ENCODE results near the gene FMNL2. TPM values are rescaled to one million over a fixed set of nuclear protein-coding genes. Genes with fewer than 3 reads are reported as not detected.

FMNL2 gene
- total RNA-seq, 1 experiment from 2014 or later = 10.6 TPM

DNA sequence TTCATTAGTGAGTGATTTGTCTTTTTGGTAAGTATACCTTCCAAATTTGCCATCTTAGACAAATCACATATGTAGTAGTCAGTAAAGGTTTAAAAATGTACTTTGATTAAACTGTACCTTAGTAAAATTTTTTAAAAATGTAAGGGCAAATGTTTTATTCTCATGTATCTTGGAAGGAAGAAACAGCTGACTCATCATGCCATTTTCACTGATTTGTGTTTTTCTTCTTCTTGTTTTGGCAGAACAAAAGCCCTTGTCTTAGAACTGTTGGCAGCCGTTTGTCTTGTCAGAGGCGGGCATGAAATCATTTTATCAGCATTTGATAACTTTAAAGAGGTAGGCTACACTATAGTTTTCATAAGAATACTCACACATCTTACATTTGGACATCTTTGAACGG is 245.7 kb downstream of the FMNL2 start:
- no peak for DNase-seq (ENCODE audit: low spot score)

DNA sequence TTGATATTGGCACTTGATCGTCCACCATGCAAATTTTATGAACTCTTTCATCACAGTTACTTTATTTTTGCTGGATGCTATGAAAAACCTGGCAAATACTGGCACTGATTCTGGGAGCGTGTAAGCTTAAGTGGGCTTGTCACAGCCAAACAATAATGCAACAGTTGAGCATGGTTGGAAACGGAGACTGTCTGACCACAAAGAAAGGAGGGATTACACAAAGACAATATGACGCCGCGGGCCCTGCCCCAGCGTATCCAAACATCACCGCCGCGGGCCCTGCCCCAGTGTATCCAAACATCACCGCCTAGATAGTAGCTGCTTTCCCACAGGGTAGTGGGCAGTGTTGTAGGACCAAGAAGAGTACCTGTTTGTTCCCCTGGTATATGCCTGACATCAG is 246.4 kb downstream of the FMNL2 start:
- DNase-seq (ENCODE audit: low spot score) = no peak

DNA sequence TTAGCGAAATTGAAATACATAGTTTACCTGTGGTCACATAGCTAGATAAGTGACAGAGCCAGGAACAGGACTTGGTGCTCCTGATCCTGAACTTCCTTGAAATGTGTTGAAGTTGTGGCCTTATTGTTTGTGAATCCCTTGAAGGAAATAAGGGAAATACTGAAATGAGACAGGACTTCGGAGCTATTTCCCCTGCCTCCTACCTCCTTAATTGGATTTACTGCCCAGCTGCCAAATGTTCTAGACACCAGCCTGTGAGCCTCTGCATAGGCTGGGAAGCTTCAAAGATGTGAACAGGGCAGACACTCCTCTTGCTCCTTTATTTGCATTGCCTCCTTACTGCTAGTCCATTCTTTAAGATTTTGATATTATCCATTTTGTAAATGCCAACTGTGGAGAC is 247.1 kb downstream of the FMNL2 start:
- no peak for DNase-seq (ENCODE audit: low spot score)

DNA sequence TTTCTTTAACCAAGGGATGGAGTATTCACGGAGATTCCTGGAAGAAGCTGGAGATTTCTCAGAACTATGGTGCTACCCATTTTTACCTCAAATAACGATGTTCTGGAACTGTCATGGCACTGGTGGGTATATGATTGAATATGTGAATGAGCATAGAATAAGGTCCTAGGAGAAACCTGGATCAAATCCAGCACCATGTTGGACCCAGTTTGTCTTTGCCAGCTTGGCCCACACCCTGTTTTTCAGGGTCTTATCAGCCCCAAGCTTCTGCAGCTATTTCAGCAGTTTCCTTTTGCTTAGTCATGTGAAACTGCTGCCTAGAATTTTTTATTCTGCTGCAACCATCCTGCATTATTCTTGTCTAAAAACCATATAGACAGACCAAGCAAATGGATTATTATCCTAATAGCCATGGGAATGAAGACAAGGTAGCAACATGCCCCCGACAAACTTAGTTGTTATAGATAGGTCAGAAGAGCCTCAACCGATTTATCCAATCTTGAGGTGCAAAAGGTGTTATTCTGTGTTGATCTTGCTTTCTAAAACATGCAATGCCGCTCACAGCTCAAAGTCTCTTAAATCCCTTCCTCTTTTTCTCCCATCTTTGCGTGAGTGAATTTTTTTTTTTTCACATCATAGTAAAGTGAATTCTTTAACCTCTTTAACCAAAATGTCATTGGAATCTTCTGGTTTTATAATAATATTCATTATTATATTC is 248.7 kb downstream of the FMNL2 start:
- no peak for DNase-seq (ENCODE audit: low spot score)

DNA sequence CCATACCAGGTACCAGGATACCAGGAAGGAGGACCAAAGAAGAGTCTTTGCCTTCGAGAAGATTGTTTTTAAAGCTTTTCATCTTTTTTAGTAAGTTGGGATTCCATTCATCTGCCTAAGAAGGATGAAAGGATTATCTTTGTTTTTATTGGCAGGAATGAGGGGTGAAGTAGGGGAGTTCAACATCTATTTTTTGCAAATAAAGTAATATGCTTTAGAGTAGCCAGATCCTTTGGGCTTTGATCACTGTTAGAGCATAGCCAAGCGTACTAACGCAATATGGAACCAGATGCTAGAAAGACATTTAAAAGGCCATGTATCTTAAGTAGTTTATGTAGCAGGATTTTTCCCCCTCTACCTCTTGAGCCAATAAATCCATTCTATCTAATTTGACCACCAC is 249.3 kb downstream of the FMNL2 start:
- no peak for DNase-seq (ENCODE audit: low spot score)

DNA sequence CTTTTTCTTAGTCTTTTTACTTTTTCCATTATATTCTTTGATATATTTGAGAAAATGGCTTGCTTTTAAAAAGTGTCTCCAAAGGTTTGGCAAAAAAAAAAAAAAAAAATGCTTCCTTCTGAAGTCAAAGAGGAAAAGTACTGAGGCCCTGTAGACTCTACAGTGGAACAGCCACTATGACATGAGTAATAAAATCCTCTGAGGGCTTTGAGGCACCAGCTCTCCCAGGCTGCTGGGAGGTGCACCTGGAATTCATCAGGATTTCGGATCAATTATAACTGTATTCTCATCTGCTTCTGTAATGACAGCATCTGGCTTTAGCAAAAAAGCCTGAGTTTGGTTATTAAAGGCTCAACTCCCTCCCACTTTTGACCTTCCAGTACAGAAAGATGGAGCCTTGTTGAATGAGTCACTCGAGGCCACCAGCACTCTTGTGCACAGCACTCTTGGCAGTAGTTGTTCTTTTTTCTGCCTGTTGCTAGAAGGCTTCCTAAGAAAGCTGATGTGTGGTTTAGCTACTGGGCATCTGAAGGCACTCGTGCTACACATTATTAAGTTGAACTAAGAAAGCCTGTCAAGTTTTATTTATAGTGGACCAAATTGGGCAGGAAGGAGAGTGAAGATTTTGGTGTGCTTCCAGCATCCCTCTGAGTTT is 251.0 kb downstream of the FMNL2 start:
- DNase-seq (ENCODE audit: low spot score) = peak; percentile 87

DNA sequence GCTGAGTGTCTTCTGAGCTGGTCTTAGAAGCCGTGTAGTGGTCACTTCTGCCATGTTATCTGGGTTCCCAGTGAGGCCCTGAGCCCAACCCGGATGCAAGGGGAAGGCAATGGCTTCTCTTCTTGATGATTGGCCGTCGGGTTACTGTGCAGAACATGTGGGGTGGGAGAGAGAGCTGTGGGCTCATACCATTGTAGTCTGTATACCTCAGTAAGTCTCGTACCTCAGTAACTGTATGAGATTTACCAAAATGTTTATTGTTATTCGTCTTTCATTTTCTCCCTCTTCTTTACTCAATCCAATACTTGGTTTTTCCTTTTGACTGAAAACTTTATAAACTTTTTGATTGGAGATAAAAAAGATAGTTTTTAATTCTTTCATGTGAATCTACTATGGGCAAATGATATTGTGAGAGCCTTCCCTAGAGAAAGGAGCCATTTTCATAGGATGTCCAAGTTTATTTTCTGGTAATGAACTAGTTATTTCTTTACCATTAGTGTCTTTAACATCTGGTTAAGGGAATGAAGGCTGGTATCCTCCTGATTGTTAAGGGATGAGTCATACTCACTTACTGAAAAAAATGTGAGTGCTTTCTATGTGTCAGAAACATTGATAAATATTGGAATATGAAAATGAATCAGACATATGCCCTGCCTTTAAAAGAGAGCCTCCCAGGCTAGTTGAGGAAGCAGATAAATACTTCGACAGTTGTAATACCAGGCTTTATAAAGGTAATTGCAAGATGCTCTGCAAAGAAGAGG is 252.4 kb downstream of the FMNL2 start:
- no peak for DNase-seq (ENCODE audit: low spot score)

DNA sequence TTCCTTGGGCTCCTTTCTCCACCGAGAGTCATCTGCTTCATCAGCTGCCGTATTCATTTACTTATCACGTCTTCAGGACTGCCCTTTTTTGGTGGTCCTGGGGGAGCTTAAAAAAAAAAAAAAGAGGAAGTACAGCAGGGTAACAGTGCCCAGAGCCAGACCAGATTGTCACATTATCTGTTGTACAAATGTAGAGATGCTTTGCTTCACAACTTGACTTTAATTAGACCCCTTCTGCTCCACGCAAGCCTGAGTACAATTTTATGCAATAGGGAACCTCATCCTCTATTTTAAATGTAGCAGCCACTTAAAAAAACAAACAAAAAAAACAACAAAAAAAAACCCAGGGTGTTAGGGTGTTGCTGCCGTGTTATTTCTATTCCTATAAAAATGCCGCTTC is 254.0 kb downstream of the FMNL2 start:
- no peak for DNase-seq (ENCODE audit: low spot score)

DNA sequence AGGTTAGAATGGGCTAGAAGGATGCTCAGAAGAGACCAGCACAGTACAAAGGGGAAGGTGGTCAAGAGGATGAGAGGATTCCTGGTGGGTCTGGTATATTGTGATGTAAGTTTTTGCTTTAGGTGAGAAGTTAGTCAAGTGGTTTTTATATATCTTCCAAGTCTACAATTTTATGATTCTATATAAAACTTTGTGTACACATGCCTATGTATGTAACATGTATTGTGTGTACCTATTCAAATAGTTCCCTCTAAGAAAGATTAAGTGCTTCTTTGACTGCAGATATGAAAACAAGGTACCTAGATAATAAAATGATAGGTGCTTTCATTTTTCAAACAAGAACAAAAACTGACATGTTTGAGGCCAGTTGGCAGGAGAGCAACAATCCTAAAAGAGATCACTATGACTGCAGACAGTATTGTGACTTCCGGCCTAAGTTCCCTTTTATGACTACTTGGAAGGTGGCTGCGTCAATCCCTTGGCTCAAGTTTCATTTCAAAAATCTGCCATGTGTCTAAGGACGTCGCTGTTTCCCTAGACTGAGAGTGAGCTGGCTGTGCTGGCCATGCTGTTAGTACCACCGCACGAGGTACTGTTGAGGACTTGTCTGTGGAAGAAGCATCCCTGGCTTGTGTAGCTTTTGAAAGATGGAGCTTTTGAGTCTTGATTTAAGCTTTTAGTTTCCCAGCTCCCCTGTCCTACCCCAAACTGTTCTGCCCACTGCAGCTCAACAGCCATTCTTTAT is 259.2 kb downstream of the FMNL2 start:
- no peak for DNase-seq (ENCODE audit: low spot score)

DNA sequence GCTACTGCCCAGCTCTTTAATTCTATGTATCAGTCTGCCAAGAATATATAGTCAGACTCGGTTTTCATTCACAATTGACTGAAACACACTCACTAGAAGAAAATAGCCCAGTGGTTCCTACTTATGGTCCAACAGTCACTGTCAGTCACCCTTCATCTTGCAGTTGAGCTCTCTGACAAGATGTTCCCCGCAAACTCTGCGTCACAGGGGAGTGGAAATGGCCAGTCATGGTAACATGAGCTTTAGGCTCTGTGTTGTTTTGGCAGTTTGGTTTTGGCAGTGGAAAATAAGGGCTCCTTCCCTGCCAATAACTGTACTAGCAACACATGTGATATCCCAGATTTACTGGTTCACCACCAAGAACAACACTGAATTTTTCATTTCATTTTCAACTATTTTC is 259.8 kb downstream of the FMNL2 start:
- DNase-seq (ENCODE audit: low spot score) = no peak

DNA sequence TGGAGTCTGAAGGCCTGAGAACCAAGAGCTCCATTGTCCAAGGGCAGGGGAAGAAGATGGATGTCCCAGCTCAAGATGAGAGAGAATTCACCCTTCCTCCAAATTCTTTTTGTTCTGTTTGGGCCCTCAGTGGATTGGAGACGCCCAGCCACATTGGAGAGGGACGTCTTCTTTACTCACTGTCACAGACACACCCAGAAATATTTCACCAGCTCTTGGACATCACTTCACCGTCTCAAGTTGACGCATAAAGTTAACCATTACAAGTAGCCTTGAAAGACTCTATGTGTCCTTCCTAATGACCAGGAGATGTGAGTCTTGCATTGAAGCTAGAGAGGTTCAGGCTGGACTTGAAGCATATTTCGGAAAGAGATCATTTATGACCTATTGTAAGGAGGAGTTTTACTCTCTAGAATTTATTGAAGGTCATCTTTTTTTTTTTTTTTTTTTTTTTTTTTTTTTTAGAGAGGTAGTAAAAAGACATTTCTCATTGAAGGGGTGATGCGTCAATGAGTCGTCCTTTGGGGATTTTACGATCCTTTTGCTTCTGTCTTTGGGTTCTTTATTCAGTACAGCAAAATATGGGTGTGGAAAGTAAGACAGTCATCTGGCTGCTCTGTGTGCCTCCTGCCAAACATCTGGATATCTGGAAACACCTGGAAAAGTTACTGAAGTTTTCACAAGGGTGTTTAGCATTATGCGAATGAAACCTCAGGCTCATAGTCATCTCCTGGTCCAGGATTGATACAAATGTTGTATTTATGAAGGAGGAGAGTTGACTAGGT is 264.2 kb downstream of the FMNL2 start:
- no peak for DNase-seq (ENCODE audit: low spot score)

DNA sequence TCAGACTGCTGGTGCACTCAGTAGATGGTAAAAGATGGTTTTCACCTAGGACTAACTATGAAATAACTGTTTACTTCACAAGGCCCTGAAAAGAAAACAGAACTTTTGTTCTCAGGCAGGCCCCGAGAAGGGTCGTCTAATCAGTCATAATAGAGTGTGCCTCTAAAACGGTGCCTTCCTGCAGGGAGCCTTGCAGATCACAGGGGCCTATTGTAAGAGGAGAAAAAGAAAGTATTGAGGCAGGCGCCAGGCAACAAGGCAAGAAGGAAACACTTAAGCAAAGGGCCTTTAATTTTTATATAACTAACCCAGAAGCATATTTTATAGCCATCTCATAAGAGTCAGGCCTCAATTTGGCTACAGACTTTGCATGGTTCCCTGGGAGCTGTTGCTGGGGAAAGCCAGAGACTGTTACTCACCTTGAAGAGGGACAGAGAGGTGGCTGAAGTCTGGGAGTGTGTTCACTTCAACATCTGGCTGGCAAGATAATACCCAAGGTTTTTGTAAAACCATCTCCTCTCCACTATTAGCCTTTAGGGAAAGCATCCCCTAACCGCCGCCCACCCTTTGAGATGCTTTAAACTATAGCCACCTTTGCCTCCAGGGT is 265.2 kb downstream of the FMNL2 start:
- DNase-seq (ENCODE audit: low spot score) = no peak

DNA sequence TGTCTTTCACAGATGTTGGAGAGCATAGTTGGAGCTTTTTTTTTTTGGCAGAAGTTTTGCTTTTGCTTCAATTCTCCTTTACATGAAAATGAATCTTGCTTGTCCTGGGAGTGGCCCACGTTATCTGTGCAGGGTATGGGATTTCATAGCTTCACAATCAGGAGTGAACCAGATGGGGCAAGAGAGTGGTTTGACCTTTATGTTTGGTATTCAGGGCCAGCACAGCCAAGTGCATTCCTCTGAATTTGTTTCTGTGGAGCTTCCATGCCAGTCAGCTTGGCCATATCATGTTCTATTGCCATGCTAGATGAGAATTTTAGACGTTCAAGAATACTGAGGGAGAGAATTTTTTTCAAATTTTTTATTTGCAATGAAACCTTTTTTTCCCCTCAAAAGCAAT is 265.7 kb downstream of the FMNL2 start:
- no peak for DNase-seq (ENCODE audit: low spot score)

DNA sequence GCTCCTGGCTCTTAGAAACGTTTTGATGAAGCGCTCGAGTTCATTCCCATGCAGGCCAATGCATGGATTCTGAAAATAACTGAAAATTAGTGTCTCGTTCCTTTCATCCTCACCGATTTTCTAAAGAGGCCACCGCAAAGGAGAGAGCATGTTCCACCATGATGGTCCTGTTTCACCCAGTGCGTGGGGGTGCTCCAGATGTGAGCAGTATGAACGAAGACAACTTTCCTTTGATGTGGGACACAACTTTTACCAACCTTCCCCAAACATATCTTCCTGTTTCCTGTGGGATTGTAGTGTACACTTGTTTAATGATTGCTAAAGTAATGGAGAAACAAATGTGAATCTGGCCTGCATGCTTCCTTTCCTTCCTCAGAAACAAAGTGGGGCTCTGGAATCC is 267.8 kb downstream of the FMNL2 start:
- DNase-seq (ENCODE audit: low spot score) = no peak

DNA sequence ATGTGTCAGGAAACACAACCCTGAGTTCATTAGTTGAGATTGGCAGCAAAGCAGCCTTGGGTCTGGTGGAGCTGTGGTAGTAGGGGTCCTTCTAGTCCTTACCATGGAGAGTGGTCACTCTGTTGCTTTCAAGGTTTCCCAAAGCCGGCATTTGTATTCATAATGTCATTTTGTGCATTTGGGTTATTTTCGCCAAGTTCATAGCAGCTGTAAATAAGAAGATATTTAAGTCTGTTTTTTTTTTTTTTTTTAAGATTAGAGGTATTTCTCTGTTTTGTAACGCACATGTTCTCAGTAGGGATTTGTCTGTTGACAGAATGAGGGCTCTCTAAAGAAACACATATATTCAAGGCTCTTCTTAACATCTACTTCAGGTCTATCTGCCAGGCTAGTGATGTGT is 268.2 kb downstream of the FMNL2 start:
- no peak for DNase-seq (ENCODE audit: low spot score)

DNA sequence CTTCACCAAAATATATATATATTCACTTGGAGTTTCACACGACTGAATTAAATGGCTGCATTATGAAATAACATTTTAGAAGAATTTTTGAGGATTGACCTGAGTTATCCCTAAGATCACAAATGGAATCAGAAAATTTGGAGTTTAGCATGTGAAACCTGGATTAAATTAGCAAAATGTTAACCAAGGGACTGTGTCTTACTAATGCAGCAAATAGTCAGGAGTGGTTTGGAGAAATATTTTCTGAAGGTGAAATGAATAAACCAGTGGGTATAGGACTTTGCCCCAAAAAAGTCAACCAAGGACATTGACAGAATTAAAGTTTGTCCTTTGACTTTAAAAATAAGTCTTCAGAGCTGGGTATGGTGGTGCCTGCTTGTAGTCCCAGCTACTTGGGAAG is 271.1 kb downstream of the FMNL2 start:
- DNase-seq (ENCODE audit: low spot score) = no peak

DNA sequence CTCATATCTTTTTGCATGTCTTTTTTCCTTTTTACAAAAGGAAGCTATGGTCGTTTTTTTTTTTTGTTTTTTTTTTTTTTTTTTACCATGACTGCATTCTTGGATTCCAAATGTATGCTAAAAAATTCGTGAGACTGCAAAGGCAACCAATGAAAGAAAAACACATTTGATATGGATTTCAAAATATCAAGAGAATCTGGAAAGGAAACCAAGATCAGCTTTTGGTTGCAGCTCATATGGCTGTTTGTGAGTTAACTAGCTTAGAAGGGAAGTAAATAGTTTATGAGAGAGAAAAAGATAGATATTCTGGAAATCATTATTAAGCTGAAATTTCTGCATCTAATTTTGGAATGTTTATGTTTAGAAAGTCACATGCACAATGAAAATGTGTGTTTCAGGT is 272.0 kb downstream of the FMNL2 start:
- no peak for DNase-seq (ENCODE audit: low spot score)

DNA sequence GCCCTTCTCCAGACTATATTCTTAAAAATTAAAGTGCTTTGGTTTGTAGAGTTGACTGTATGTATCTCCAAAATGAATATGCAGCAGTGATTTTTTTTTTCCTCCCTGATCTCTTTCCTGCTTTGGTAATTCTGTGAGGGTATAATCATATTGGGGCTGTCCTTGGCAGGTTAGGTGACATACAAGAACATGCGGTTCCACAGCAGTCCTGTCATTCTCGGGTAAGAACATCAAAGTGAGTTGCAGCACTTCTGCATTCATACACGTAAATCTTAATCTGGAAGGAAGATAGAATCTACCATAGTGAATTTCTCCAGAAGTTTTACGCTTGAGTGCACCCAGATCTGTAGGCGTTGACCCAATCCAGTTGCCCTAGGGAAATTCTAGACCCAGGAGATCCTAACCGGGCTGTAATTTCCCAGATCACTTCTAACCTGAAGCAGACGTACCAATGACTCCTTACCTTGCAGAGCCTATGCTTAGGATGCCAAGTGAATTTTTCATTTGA is 272.9 kb downstream of the FMNL2 start:
- no peak for DNase-seq (ENCODE audit: low spot score)

DNA sequence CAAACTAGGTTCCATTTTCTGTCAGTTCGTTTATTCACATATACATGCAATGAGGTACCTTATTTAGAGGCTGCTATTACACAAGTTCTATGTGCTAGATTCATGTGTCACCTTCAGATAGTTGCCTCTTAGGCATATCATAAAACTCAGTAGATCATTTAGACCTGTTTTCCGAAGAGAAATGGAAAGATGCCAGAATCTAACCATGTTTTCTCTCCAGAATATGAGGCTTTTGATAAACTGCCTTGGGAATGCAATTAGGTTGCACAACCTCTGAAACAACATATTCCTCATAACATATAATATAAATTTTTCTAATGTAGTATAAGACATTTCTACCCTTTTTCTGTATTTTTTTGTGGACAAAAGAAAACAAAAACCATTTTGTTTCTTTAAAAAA is 274.2 kb downstream of the FMNL2 start:
- no peak for DNase-seq (ENCODE audit: low spot score)

DNA sequence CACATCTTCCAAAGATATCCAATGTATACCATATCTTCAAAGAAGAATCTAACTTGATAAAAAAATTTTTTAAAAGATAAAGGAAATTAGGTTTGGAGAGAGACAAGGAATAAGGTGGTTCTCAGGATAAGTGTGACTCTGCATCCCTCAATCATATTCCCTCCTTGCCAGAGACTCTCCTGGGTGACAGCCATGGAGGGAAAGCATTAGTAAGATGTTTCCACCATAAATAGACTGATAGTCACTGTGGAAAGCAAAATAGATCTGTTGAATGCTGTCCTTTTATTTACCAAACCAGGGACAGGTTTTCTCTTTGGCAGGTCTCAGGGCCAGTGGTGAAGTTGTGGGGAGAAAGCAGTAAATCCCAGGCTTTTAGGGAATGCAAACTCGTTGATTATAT is 274.7 kb downstream of the FMNL2 start:
- DNase-seq (ENCODE audit: low spot score) = no peak

Measured in H4 (cell line).